GM10266 (cell line): Measurements from ENCODE around the gene TCF12.

Experiments
- DNase-seq: peaks from one replicate; pipeline ENCODE4 v3.0.0; 2012; ENCODE audit errors: extremely low spot score
- CTCF ChIP-seq: IDR thresholded peaks from 2 replicates; pipeline ENCODE4 v1.5.1; 2012; ENCODE audit warnings: mild to moderate bottlenecking, low read depth; ENCODE audit not compliant: control insufficient read depth, insufficient read depth; ENCODE audit errors: missing control alignments

TCF12 gene

GRCh38 chr15:56933811-56934210 is 15.4 kb downstream of the TCF12 start:
- no peak for TF ChIP-seq CTCF
- no peak for DNase-seq

DNA sequence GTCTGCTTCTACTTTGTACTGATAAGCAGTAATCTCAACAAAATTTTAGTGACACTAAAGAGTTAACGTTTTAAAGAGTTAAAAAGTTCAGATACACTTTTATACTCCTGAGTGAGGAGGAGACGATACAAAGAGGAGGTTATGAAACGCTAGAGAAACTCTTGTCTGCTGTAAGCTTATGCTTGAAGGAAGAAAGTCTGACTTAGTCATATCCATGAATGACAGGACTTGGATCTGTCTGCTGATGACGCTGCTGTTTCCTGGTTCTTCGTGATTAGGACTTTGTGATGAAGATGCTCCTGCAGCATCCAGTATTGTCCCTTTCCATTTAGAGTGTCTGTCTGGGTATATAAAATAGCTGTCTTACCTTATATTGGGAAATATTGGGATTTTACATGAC is 15.8 kb downstream of the TCF12 start:
- DNase-seq = no peak
- TF ChIP-seq CTCF = no peak

GRCh38 chr15:56936929-56937328 is 18.5 kb downstream of the TCF12 start:
- TF ChIP-seq CTCF = no peak
- no peak for DNase-seq

- DNase-seq = no peak
- TF ChIP-seq CTCF = no peak
Measured at GRCh38 chr15:56939257-56939656, 20.8 kb downstream of the TCF12 start.

DNA sequence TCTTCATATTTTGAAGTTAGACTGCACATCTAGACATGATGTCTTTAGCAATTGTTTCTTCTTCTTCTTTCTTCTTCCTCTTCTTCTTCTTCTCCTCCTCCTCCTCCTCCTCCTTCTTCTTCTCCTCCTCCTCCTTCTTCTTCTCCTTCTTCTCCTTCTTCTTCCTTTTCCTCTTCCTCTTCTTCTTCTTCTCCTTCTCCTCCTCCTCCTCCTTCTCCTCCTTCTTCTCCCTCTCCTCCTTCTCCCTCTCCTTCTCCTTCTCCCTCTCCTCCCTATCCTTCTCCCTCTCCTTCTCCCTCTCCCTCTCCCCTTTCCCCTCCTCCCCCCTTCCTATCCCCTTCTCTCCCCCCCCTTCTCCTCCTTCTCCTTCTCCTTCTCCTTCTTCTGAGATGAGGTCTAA is 21.9 kb downstream of the TCF12 start:
- no peak for DNase-seq
- no peak for TF ChIP-seq CTCF

DNA sequence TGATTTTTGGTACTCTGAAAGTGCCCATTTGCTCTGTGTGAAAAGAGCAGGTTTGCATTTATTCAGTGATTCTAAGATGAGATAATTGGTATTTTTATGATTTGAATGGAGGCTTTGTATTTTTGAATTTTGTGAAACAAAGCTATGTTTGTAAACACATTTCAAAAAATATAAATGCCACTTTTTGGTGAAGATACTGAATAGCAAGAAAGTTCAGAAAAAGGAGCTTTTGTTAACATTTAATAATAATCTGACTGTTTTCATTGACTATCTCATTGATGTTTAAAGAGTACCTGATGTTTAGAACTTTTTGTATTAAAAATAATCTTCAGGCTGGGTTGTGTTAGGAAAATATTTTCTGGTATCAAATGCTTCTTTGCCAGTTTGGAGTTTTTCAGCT is 23.7 kb downstream of the TCF12 start:
- no peak for TF ChIP-seq CTCF
- DNase-seq = no peak

DNA sequence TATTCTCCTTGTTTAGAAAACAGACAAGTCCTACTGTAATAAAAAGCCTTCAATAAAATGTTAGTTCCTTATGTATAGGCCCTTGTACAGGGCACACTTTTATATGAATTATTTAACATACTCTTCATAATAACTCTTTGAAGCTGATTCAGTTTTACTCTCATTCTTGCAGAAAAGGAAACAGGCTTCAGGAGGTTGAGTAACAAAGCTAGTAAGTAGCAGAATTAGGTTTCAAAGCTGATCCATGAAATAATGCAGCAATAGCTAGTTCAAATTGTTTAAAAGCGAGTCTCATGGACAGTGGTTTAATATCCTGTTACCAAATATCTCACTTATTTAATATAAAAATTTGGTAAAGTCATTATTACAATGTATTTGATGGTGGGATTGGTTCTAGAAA is 25.0 kb downstream of the TCF12 start:
- TF ChIP-seq CTCF = no peak
- no peak for DNase-seq
